ENCODE measurements around the gene COMT.

- no peak for TF ChIP-seq EZH2 (IDR thresholded peaks at IDR 0.05; ENCODE audit: insufficient read depth, poor library complexity, severe bottlenecking)
- TF ChIP-seq EZH2phosphoT487 (IDR thresholded peaks at IDR 0.05; ENCODE audit: insufficient read depth, low read depth): no peak
These were observed 847 bp downstream of the COMT start for GRCh38 chr22:19942157-19943081.
